GM12878 (cell line): Measurements from ENCODE around the gene NCAPH2. TPM values are rescaled to one million over a fixed set of nuclear protein-coding genes. Genes with fewer than 3 reads are reported as not detected.
A peak's percentile ranks its signal among the peaks of the same experiment; 100 is the strongest.

Source experiments
- ATAC-seq: fragments of 200-7000 bp; cut with Tn5 transposase; 3 replicates; pipeline ENCODE4 v1.9.1; 2020; ENCODE audit warnings: mild to moderate bottlenecking, moderate library complexity
- BruUV-seq: library from RNA; stranded (reverse); fragments of 400-500 nt; replicated peaks from 2 replicates; lab custom pipeline; 2021; lab: Mats Ljungman, UMichigan
- CTCF ChIA-PET: fragments of 300-600 bp; sonication (Branson Sonifier 250); formaldehyde crosslinking; extraction: SDS; loops from one replicate; lab custom pipeline; 2021; ENCODE audit warnings: inconsistent platforms; lab: Yijun Ruan, JAX
- POLR2A ChIA-PET: fragments of 350-600 bp; formaldehyde crosslinking; extraction: SDS; loops from one replicate; lab custom pipeline; 2021; ENCODE audit warnings: inconsistent platforms; lab: Charles Lee
- RAD21 ChIA-PET: fragments of 300-600 bp; sonication (Branson Sonifier 250); formaldehyde crosslinking; loops from one replicate; lab custom pipeline; 2023; ENCODE audit warnings: antibody characterized with exemption; ENCODE audit not compliant: unreplicated experiment; lab: Charles Lee
- SMC1A ChIA-PET: fragments of 300-600 bp; sonication (Branson Sonifier 250); formaldehyde crosslinking; loops from one replicate; lab custom pipeline; 2023; ENCODE audit not compliant: unreplicated experiment, uncharacterized antibody; lab: Charles Lee
- DNase-seq: peaks from one replicate; pipeline ENCODE4 v3.0.0-alpha.2; 2011; ENCODE audit warnings: low read depth, low spot score
- FAIRE-seq: peaks from 3 replicates; lab custom pipeline; 2011; peaks lifted over from hg19 to GRCh38; lab: Jason Lieb, UNC
- H2AFZ ChIP-seq: 2 replicates; pipeline ENCODE4 v1.6.0; 2011; ENCODE audit warnings: low read depth, low read length, control low read depth; ENCODE audit not compliant: control insufficient read depth
- H3K27ac ChIP-seq: 2 replicates; pipeline ENCODE4 v1.5.1; 2011; ENCODE audit warnings: control low read depth; ENCODE audit not compliant: control insufficient read depth, insufficient read depth
- H3K27me3 ChIP-seq, 2 experiments: replicated peaks in 1 of 2; 2 replicates each; pipeline versions ENCODE4 v1.6.0 to v1.6.1; 2011; ENCODE audit warnings: low read length in 1 of 2; ENCODE audit not compliant: control insufficient read depth in 2 of 2, insufficient read depth in 2 of 2
- H3K36me3 ChIP-seq, 2 experiments: 2 replicates each; pipeline ENCODE4 v1.5.1; 2011; ENCODE audit warnings: low read length in 1 of 2; ENCODE audit not compliant: control insufficient read depth in 2 of 2, insufficient read depth in 2 of 2
- H3K4me1 ChIP-seq: 2 replicates; pipeline ENCODE4 v1.6.1; 2011; ENCODE audit warnings: mild to moderate bottlenecking, low read length, moderate library complexity, mixed read lengths; ENCODE audit not compliant: control insufficient read depth, insufficient read depth
- H3K4me2 ChIP-seq: 2 replicates; pipeline ENCODE4 v1.6.0; 2011; ENCODE audit warnings: control low read depth; ENCODE audit not compliant: control insufficient read depth, insufficient read depth
- H3K4me3 ChIP-seq: fragments of 200-600 bp; sonication (generic); 2 replicates; pipeline ENCODE4 v1.5.1; 2016
- H3K79me2 ChIP-seq: 2 replicates; pipeline ENCODE4 v1.6.0; 2011; ENCODE audit warnings: low read length; ENCODE audit not compliant: control insufficient read depth, insufficient read depth
- H3K9ac ChIP-seq: 2 replicates; pipeline ENCODE4 v1.8.0; 2011; ENCODE audit warnings: low read length, control low read depth, mixed read lengths; ENCODE audit not compliant: control insufficient read depth, insufficient read depth
- H3K9me3 ChIP-seq: replicated peaks from 3 replicates; pipeline ENCODE4 v1.5.1; 2011; ENCODE audit warnings: mild to moderate bottlenecking, low read length; ENCODE audit not compliant: control insufficient read depth, insufficient read depth
- H4K20me1 ChIP-seq: 2 replicates; pipeline ENCODE4 v1.6.0; 2011; ENCODE audit not compliant: control insufficient read depth, insufficient read depth
- ASH2L ChIP-seq: fragments of 300-600, 200-600 bp; sonication (generic); IDR thresholded peaks from 2 replicates; pipeline ENCODE4 v1.6.1; 2017; ENCODE audit warnings: low read depth, mild to moderate bottlenecking, borderline replicate concordance
- CHD2 ChIP-seq: IDR thresholded peaks from 2 replicates; pipeline ENCODE4 v1.6.1; 2011; ENCODE audit warnings: low read depth, low read length, improper control_type of control experiment, borderline replicate concordance
- JUND ChIP-seq: IDR thresholded peaks from 2 replicates; pipeline ENCODE4 v1.6.1; 2012; ENCODE audit warnings: low read depth, mild to moderate bottlenecking, low read length, improper control_type of control experiment, moderate library complexity
- PAX5 ChIP-seq: IDR thresholded peaks from 2 replicates; pipeline ENCODE4 v1.6.1; 2011; ENCODE audit warnings: low read depth, low read length, borderline replicate concordance
- POLR2AphosphoS5 ChIP-seq: IDR thresholded peaks from 2 replicates; pipeline ENCODE4 v1.6.1; 2011; ENCODE audit warnings: mild to moderate bottlenecking, low read length, inconsistent platforms
- WGBS: methylation state at CpG from one replicate; pipeline ENCODE4 v1.1.6; 2016; ENCODE audit warnings: low lambda C conversion rate; ENCODE audit not compliant: insufficient replicate concordance, insufficient coverage; ENCODE audit errors: missing lambda C conversion rate; 5-methylcytosine and 5-hydroxymethylcytosine counted together
- in situ Hi-C: fragments of 300-500 bp; cut with MboI; formaldehyde crosslinking; loops from 9 replicates; pipeline ENCODE4 v1.14.3; 2018; ENCODE audit warnings: mixed read lengths
- intact Hi-C: fragments of 100-400 bp; cut with micrococcal nuclease; formaldehyde crosslinking; loops from one replicate; pipeline ENCODE4 v1.14.2; 2022; ENCODE audit not compliant: unreplicated experiment
- polyA plus RNA-seq, 11 experiments: library from polyadenylated mRNA; depleted of rRNA in 4 of 11; unstranded in 6 of 11; stranded (reverse) in 5 of 11; fragments of >200 nt; fragmentation: Nextera tagmentation in 4 of 11; fragmentation: Illumina TruSeq in 1 of 11; extraction: Ambion mirVana in 4 of 11; extraction: Trizol in 1 of 11; gene quantifications; 1 replicate in 1 of 11; 2 replicates in 10 of 11; pipeline versions ENCODE4 v1.2.1 to v1.2.3, GENCODE V29; 2011 to 2016; ENCODE audit warnings: inconsistent platforms in 2 of 11, missing spikeins in 2 of 11, low read depth in 1 of 11
- total RNA-seq, 4 experiments: library from RNA; depleted of rRNA in 3 of 4; stranded (reverse); fragments of >200 nt in 3 of 4; fragmentation: Illumina TruSeq in 1 of 4; extraction: Trizol in 1 of 4; gene quantifications; 2 replicates each; pipeline versions ENCODE4 v1.2.1 to v1.2.3, GENCODE V29; 2013 to 2021

Gene NCAPH2
- total and polyA plus RNA-seq, 10 of the 15 experiments (the other 5 are each of a cell fraction or from before 2014, with no cell fraction given) = 5.0 to 110 (median 59.9) TPM

DNA sequence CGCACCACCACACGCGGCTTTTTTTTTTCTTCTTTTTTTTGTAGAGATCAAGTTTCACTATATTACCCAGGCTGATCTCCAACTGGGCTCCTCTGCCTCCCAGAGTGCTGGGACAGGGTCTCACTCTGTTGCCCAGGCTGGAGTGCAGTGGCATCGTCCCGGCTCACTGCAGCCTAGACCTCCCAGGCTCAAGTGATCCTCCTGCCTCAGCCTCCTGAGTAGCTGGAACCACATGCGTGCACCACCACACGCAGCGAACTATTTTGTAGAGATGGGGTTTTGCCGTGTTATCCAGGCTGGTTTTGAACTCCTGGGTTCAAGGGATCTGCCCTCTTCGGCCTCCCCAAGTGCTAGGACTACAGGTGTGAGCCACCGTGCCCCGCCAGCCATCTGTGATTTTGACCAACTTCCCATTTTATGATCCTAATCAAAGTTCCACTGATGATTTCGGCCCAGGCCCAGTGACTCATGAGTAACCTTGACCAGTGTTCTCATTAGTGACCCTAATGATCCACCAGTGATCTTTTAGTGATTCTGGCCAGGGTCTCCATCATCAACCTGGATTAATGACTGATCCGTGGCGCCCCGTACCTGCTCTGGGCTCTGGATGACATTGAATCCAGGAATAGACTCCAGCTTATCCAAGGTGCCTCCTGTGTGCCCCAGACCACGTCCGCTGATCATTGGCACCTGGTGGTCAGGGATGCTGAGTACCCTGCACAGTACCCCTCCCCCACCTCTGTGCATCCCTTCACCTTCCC is 20.1 kb downstream of the NCAPH2 start:
- Histone ChIP-seq H2AFZ (no peak overlapping the region), H3K79me2 (peaks cover 79% of the 10 kb centered on the region), H3K4me1 (peaks cover 21% of the 10 kb centered on the region), H3K27ac (peak overlapping the region; percentile 100), H4K20me1 (no peaks in the 10 kb centered on the region), H3K4me3 (peak overlapping the region; percentile 78; the same call in 1 of the 2 replicates), H3K4me2 (peak overlapping the region; percentile 71), H3K9ac (peak overlapping the region; percentile 18; the same call in 1 of the 2 replicates), H3K27me3 (no peaks in the 10 kb centered on the region), H3K9me3 (no peaks in the 10 kb centered on the region), H3K36me3 (peaks cover 0 to 10% of the 10 kb centered on the region in 2 experiments; a peak in 3 of 4 replicates)
- FAIRE-seq (no peak), ATAC-seq (no peak), DNase-seq (no peak)
- intact Hi-C loops (loop anchor here (1.0 to 5.0 kb wide), 3 partner anchors 34 to 92 kb away; partner anchors contain the start of genes CHKB and SYCE3), in situ Hi-C loops (loop anchor here (5.0 kb wide), 1 partner anchor 94 kb away; no protein-coding TSS in a partner anchor)
- BruUV-seq = no TSS peak
- POLR2A ChIA-PET = interaction anchor here (0.6 to 6.5 kb wide), 8 partner anchors 10 to 101 kb away, joined by 3 to 232 read pairs (median 9); partner anchors contain the start of gene KLHDC7B
- CTCF ChIA-PET = interaction anchor here (0.9 to 2.4 kb wide), 6 partner anchors 12 to 93 kb away, joined by 3 to 12 read pairs (median 4); no protein-coding TSS in a partner anchor
- SMC1A ChIA-PET = interaction anchor here (1.1 to 5.8 kb wide), 5 partner anchors 12 to 93 kb away, joined by 5 to 58 read pairs (median 10); partner anchors contain the start of gene SYCE3
- TF ChIP-seq JUND = no peak
- TF ChIP-seq PAX5 = peak; percentile 29; the same call in 1 of the 2 replicates
- no peak for TF ChIP-seq CHD2
- no peak for TF ChIP-seq ASH2L
- TF ChIP-seq POLR2AphosphoS5 = 0 out of 2 replicates have a peak, but pooled peaks have one; percentile 9
- 97% methylated on average over 15 of the region's 18 CpGs for WGBS
- RAD21 ChIA-PET = interaction anchor here (0.9 to 6.3 kb wide), 5 partner anchors 12 to 252 kb away, joined by 3 to 106 read pairs (median 6); partner anchors contain the start of genes LMF2, NCAPH2 and SYCE3
